Measurements from ENCODE around the gene DBN1.

DBN1 gene

DNA sequence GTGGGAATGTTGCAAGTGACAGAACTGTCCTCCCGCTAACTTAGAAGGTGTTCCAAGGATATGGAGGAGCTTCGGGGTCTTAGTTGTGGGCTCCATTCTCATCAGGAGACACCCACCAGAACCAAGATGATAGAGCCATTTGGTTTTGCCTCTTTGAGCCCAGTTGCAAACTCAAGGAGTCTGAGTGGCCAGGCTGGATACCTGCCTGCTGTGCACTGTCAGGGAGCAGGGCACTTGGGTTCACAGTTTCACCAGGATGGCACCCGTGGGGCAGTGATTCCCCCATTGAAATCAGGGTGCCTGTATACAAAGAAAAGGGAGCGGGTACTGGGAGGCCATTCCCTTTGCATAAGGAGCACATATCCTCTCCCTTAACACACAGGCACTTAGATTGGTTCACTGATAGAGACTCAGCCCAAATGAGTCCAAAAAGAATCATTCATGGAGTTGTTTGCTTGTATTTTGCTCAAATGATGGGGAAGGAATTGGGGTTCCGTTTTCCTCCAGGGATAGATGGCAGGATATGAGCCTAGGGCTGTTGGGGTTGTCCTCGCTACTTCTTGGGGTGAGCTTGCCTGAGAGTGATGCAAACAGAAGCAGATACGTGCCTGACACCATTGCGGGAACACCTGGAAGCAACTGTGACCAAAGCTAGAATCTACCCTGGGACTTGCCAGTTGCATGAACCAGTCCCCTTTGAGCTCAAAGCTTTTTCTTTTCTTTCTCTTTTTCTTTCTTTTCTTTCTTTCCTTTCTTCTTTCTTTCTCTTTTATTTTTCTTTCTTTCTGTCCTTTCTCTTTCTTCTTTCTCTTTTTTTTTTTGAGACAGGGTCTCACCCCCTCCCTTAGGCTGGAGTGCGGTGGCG, 28.1 kb downstream of the DBN1 start:
- peak overlapping the region in 10 of 11 experiments; percentile 30 to 93 (median 88); a peak in 15 of 22 replicates for H3K9ac ChIP-seq
- H3K4me2 ChIP-seq: peak overlapping the region; percentile 86 to 100 (median 97)
- peak overlapping the region in 8 of 10 experiments; percentile 63 to 78 (median 72); a peak in 11 of 20 replicates for H3K4me3 ChIP-seq

DNA sequence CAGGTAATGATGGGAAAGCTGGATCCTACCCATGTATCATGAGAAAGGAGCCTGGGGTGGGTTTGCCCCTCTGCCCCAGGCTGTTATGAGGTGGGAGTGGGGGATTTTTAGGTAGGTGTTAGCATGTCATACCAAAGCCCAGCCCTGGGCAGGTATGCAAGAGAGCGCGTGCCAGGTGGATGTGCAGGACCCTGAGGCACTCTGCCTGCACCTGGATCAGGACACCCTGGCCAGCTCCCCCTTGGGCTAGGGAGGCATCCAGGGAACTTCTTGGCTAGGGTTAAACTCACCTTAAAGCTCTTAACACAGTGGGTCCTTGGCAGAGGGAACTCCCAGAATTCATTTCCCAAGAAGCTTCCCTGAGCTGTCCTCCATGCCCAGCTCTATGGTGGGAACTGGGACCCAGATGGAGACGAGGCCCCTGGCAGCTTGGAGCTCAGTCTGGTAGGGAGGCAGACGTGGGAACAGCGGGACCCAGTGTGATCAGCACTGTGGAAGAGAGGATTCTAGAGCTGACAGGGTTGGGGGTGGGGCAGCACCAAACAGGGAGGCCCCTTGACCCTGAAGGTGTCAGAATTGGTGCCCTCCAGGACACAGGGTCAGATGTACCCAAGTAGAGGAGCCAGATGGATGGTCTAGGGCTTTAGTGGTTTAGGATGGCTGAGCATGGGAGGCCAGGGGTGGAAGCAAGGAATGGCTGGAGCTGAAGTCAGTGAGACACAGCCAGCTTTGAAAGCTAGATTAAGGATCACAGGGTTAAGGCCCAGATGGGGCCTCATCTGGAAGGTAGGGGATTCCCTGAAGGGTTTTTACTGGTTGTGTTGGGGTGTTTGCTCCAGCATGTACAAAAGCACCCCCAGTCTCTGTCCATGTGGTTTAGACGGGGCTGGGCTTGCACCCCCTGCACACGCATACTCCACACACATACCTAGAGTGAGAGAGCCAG, 29.1 kb downstream of the DBN1 start:
- H4K20me1 ChIP-seq: peaks cover 2 to 89% (median 60%) of the 10 kb centered on the region in 11 experiments; a peak in 20 of 22 replicates
- no peak overlapping the region for H3K4me3 ChIP-seq
- H3K4me2 ChIP-seq: peak overlapping the region; percentile 86 to 100 (median 97); a peak in 21 of 22 replicates
- H3K4me1 ChIP-seq: peaks cover 44 to 75% (median 66%) of the 10 kb centered on the region in 10 experiments
- H3K9me3 ChIP-seq (replicated peaks in 1 of 11): no peaks in the 10 kb centered on the region
- peaks cover 38 to 48% (median 46%) of the 10 kb centered on the region in 11 experiments for H3K36me3 ChIP-seq
- H3K9ac ChIP-seq: peak overlapping the region in 3 of 11 experiments; percentile 21 to 92 (median 89); a peak in 2 of 22 replicates
- no peaks in the 10 kb centered on the region for H3K27me3 ChIP-seq
- no peak for TF ChIP-seq Cebpa-rat (IDR thresholded peaks at IDR 0.05)
- peak overlapping the region in 1 of 11 experiments; percentile 92; a peak in 1 of 22 replicates for H3K27ac ChIP-seq

More for the DNA sequence above, 28.1 kb downstream of the DBN1 start:
- no peak for TF ChIP-seq Cebpa-rat (IDR thresholded peaks at IDR 0.05)
- H4K20me1 ChIP-seq: peaks cover 10 to 88% (median 57%) of the 10 kb centered on the region in 11 experiments; a peak in 20 of 22 replicates
- H3K9me3 ChIP-seq (replicated peaks in 1 of 11): no peaks in the 10 kb centered on the region
- peak overlapping the region in 5 of 11 experiments; percentile 87 to 92 (median 88); a peak in 8 of 22 replicates for H3K27ac ChIP-seq
- H3K36me3 ChIP-seq: peaks cover 29 to 39% (median 37%) of the 10 kb centered on the region in 11 experiments
- H3K27me3 ChIP-seq: no peaks in the 10 kb centered on the region
- peaks cover 50 to 78% (median 70%) of the 10 kb centered on the region in 10 experiments for H3K4me1 ChIP-seq

DNA sequence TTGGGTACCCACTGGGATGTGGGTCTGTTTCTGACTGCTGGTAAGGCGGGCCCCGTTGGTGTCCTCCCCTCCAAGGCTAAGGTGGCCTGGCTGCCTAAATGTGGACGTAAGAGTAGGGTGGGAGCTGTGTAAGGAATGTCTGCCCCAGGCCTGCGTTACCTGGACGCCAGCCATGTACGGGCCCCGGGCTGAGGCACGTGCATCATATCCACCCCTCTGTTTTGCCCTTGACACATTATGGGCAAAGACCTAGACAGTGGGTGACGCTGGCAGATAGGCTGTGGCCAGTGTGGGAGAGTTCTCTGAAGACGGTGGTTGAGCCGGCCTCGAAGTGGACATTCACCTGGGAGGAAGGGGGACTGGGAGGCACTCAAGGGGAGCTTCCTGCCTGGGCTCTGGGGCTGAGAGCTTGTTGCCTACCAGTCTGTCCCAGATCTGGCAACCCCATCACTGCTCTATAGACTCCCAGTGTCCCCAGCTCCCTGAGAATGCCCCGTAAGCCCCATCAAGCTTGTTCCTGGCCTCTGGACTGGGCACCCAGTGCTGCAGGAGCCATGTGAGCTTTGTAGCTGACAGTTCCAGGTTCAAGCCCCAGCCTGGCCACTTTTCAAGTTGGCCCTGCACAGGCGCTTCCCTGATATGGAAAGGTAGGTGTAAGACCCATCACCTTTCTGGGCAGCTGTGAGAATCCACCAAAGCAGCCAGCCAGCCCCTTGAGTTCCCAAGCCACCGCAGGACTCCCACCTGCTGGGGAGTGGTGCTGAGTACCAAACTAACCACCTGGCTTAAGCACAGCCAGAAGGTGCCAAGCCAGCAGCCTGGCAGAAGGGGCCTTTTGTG, 30.1 kb downstream of the DBN1 start:
- TF ChIP-seq Cebpa-rat (IDR thresholded peaks at IDR 0.05): no peak
- no peaks in the 10 kb centered on the region for H3K9me3 ChIP-seq (replicated peaks in 1 of 11)
- H3K27ac ChIP-seq: no peak overlapping the region
- peaks cover 34 to 65% (median 58%) of the 10 kb centered on the region in 10 experiments for H3K4me1 ChIP-seq
- H3K36me3 ChIP-seq: peaks cover 48 to 58% (median 55%) of the 10 kb centered on the region in 11 experiments
- peak overlapping the region in 1 of 11 experiments; percentile 29; a peak in 2 of 22 replicates for H3K9ac ChIP-seq
- no peak overlapping the region for H3K4me3 ChIP-seq
- H4K20me1 ChIP-seq: peaks cover 0 to 92% (median 58%) of the 10 kb centered on the region in 11 experiments; a peak in 19 of 22 replicates
- H3K4me2 ChIP-seq: peak overlapping the region in 4 of 11 experiments; percentile 17 to 99 (median 93); a peak in 7 of 22 replicates
- no peaks in the 10 kb centered on the region for H3K27me3 ChIP-seq

DNA sequence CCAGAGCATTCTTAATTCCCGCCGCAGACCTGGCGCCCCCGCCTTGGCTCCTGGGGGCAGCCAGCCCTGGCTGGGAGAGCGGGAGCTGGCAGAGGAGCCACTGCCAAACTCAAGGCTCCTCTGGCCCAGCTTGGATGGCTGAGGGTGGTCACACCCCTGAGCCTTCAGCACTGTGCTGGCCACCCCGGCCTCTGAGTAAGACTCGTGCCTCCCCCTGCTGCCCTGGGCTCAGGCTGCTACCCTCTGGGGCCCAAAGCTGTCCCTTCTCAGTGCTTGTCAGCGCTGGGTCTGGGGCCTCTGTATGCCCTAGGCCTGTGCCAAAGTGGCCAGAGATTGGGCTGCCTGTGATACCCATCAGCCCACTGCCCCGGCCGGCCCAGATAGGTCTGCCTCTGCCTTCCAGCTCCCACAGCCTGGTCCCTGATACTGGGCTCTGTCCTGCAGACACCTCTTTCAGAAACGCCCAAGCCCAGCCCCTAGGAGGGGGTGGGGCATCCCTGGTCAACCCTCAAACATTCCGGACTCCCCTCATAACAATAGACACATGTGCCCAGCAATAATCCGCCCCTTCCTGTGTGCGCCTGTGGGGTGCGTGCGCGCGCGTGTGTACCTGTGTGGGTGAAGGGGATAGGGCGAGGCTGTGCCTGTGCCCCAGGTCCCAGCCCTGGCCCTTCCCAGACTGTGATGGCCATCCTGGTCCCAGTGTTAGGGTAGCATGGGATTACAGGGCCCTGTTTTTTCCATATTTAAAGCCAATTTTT, 31.2 kb downstream of the DBN1 start:
- Histone ChIP-seq H3K27me3 (no peaks in the 10 kb centered on the region), H3K27ac (no peak overlapping the region; a peak in 1 of 22 replicates), H3K36me3 (peaks cover 59 to 69% (median 67%) of the 10 kb centered on the region in 11 experiments), H4K20me1 (peaks cover 0 to 96% (median 64%) of the 10 kb centered on the region in 11 experiments; a peak in 19 of 22 replicates), H3K4me1 (peaks cover 25 to 55% (median 50%) of the 10 kb centered on the region in 10 experiments), H3K4me3 (no peak overlapping the region), H3K9ac (peak overlapping the region in 1 of 11 experiments; percentile 42; a peak in 3 of 22 replicates), H3K4me2 (no peak overlapping the region), H3K9me3 (replicated peaks in 1 of 11) (no peaks in the 10 kb centered on the region)
- no peak for TF ChIP-seq Cebpa-rat (IDR thresholded peaks at IDR 0.05)

- Histone ChIP-seq H3K9ac (peak overlapping the region in 4 of 11 experiments; percentile 18 to 35 (median 30); a peak in 4 of 22 replicates), H4K20me1 (peaks cover 0 to 99% (median 71%) of the 10 kb centered on the region in 11 experiments; a peak in 19 of 22 replicates), H3K4me3 (no peak overlapping the region), H3K36me3 (peaks cover 69 to 80% (median 77%) of the 10 kb centered on the region in 11 experiments), H3K27ac (peak overlapping the region in 1 of 11 experiments; percentile 3; a peak in 3 of 22 replicates), H3K4me2 (no peak overlapping the region; a peak in 2 of 22 replicates), H3K4me1 (peaks cover 23 to 52% (median 48%) of the 10 kb centered on the region in 10 experiments), H3K9me3 (replicated peaks in 1 of 11) (no peaks in the 10 kb centered on the region), H3K27me3 (no peaks in the 10 kb centered on the region)
- TF ChIP-seq Cebpa-rat (IDR thresholded peaks at IDR 0.05): no peak
Observed at GRCh38 chr5:177440990-177441780, 32.2 kb downstream of the DBN1 start.

DNA sequence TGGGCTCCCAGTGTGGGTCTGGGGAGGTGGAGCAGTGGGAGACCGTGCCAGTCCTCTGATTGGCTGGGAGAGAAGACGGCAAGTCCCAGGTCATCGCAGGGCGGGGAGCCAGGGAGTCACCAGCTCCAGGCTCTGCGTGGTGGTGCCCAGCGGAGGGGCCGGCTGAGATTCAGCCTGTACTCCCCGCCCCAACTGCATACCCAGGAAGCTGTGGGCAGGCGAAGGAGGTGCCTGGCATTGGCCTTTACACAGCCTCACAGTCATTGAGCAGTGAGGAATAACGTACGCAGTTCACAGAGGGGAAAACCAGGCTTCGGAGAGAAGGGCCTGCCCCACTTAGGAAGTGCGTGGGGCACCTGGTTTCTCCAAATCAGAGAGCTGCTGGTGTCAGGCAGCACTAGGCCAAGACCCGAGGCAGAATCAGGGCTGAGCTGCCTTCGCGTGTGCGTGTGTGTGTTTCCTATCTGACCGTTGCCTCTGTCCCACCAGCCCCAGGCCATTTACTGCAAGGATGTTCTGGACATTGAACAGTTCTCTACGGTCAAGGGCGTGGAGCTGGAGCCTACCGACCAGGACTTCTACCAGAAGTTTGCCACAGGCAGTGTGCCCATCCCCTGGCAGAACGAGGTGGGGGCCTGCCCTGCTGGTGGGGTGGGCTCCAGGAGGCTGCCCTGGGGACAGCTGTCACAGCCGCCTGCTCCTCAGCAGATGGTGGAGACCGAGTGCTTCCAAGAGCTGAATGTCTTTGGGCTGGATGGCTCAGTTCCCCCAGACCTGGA, 33.0 kb downstream of the DBN1 start:
- Histone ChIP-seq H3K4me1 (peaks cover 15 to 45% (median 41%) of the 10 kb centered on the region in 10 experiments), H3K27ac (peak overlapping the region in 1 of 11 experiments; percentile 3; a peak in 2 of 22 replicates), H3K9me3 (replicated peaks in 1 of 11) (no peaks in the 10 kb centered on the region), H3K4me2 (no peak overlapping the region; a peak in 1 of 22 replicates), H3K4me3 (no peak overlapping the region), H3K9ac (peak overlapping the region in 7 of 11 experiments; percentile 0 to 56 (median 28); a peak in 7 of 22 replicates), H4K20me1 (peaks cover 0 to 99% (median 71%) of the 10 kb centered on the region in 11 experiments; a peak in 19 of 22 replicates), H3K36me3 (peaks cover 77 to 88% (median 85%) of the 10 kb centered on the region in 11 experiments), H3K27me3 (no peaks in the 10 kb centered on the region)
- no peak for TF ChIP-seq Cebpa-rat (IDR thresholded peaks at IDR 0.05)
